GM12865 (cell line): ENCODE results near the gene RPL22.

Experiments
- DNase-seq: peaks from one replicate; pipeline ENCODE4 v3.0.0; 2010; ENCODE audit warnings: low read depth
- H3K4me3 ChIP-seq: 2 replicates; pipeline ENCODE4 v1.5.1; 2011; ENCODE audit warnings: mild to moderate bottlenecking, low read depth, low read length, control low read depth
- CTCF ChIP-seq: IDR thresholded peaks from 2 replicates; pipeline ENCODE4 v1.5.1; 2011; ENCODE audit warnings: low read length, control low read depth, low read depth, inconsistent platforms; ENCODE audit not compliant: insufficient read depth; ENCODE audit errors: missing control alignments

Gene RPL22

DNA sequence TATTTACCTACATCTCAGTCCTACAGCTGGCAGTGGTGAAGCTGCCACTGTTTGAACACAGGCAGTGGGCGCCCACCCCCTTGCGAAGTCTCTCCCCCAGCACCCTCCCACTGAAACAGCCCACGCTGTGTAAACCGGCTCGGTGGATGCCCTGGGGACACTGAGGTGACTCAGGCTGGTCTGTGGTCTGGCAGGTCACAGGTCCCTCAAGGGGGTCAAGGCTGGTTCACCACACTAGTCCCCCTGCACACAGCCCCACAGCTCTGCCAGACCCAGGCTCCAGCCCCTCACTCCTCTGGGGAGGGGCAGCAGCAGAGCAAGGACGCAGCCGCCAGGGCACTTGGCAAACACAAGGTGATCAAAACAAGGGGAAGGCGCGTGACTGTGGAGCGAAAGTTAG is 26.8 kb downstream of the RPL22 start:
- H3K4me3 ChIP-seq, result no peak overlapping the region
- TF ChIP-seq CTCF, result no peak
- no peak for DNase-seq

GRCh38 chr1:6171548-6172124 is 27.8 kb downstream of the RPL22 start:
- no peak overlapping the region for H3K4me3 ChIP-seq
- DNase-seq, result no peak
- TF ChIP-seq CTCF, result no peak

- H3K4me3 ChIP-seq, result no peak overlapping the region
- TF ChIP-seq CTCF, result no peak
- no peak for DNase-seq
Observed at GRCh38 chr1:6170742-6171201, 28.6 kb downstream of the RPL22 start.

DNA sequence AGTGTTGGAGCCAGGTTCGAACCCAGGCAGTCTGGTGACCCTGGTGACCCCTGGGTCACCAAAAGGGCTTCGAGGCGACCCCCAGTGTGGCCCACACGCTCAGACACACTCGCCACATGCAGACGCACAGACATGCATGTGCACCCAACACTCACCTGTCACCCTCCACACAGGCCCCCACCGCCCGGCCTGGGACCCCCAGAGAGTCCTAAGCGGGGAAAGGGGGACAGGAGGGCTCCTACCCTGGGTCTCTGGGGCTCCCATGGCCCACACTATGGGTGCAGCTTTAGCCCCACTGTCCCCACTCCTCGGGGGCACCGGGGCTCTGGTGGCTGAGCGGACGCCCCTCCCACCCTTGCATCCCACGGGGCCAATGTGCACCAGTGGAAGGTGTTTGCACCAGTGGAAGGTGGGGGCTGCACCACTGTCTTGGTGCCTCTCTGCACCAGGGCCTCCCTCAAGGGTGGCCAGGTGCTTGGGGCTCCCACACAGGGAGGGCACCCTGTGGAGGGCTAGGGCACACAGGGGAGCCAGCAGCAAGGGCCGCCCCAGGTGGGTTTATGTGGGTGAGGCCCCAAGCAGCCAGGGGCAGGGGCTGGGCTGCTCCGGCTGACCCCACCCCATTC is 29.2 kb downstream of the RPL22 start:
- no peak for TF ChIP-seq CTCF
- H3K4me3 ChIP-seq, result no peak overlapping the region
- no peak for DNase-seq

- H3K4me3 ChIP-seq, result no peak overlapping the region
- no peak for DNase-seq
- TF ChIP-seq CTCF, result no peak
Observed at GRCh38 chr1:6168947-6169586, 30.3 kb downstream of the RPL22 start.

DNA sequence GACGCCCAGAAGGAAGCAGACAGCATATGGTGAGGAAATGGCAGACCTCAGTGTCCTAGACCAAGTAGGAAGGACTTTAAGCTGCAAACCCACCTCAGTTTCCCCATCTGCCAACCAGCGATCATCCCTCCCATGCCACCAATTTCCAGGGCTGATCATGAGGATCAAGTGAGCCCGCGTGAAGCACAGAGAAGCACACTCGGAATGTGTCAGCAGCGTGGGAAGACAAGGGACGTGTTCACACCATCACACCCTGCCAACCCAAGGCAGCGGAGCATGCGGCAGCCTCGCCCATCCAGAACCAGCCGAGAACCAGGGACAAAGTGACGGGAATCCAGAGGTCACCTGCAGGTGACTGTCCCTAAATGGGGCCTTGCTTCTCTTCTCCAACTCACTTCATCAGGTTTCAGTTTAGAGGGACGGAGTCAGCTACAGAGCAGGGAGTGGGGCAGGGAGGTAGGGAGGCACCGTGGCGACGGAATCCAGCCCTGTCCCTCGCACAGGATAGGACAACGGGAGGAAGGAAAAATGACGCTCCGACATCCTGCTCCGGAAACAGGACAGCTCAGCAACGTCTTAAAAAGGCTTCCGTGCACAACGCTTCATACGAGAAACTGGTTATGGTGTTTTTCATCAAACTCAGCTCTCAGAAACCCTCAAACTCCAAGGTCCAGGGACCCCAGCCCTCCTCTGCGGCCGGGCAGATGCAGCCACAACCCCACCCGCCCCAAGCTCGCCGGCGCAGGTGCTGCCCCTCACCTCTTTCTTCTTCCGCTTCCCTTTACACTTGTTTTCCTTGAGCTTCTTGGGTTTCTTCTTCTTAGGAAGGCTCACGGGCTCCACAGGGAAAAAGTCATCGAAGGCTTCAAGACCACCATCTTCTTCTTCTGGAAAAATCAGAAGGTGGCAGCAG is 31.7 kb downstream of the RPL22 start:
- no peak overlapping the region for H3K4me3 ChIP-seq
- TF ChIP-seq CTCF, result no peak
- DNase-seq, result no peak
